Measurements from ENCODE around the gene SH3GL3.

SH3GL3 gene

DNA sequence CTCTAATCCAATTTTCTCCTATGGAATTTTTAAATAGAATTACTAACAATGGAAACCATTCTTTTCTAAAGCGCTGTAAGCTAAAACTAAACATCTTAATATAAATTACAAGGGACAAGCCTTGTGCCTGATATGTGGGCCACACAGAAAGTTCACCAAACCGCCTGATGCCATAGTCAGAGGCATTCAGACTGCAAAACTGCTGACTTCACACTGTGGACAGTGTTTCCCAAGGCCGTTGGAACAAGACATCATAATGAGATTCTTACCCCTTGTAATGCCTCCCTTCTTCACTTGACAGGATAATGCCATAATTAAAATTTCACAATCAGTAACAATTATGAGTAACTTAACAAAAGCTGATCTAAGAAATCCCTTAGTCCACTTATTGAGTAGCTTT lies 14.9 kb downstream of the SH3GL3 start:
- no peak overlapping the region for H3K4me3 ChIP-seq (ENCODE audit: low read length, poor library complexity, severe bottlenecking)
- H3K9me2 ChIP-seq (replicated peaks; ENCODE audit: low read depth, low read length): no peaks in the 10 kb centered on the region
- H3K4me1 ChIP-seq (ENCODE audit: insufficient read depth, low read length, poor library complexity, severe bottlenecking): no peaks in the 10 kb centered on the region
- H3K9ac ChIP-seq (ENCODE audit: low read depth, low read length, poor library complexity, severe bottlenecking): no peak overlapping the region
- TF ChIP-seq EZH2phosphoT487 (IDR thresholded peaks at IDR 0.05; ENCODE audit: borderline replicate concordance) (no peak), CTCF (conservative IDR thresholded peaks at IDR 0.05; ENCODE audit: low read length) (no peak)
- no peaks in the 10 kb centered on the region for H3K36me3 ChIP-seq (ENCODE audit: insufficient read depth, low read length)
- no peak overlapping the region for H2AFZ ChIP-seq (ENCODE audit: low read length)
- no peak overlapping the region for H3K4me2 ChIP-seq (ENCODE audit: low read depth, low read length, poor library complexity, severe bottlenecking)
- no peaks in the 10 kb centered on the region for H3K79me2 ChIP-seq (ENCODE audit: insufficient read depth, low read length)
- no peaks in the 10 kb centered on the region for H3K27me3 ChIP-seq (ENCODE audit: insufficient read depth, low read length, poor library complexity, severe bottlenecking)
- no peaks in the 10 kb centered on the region for H4K20me1 ChIP-seq (ENCODE audit: insufficient read depth, low read length, poor library complexity, severe bottlenecking)
- H3K9me3 ChIP-seq (ENCODE audit: insufficient read depth, low read depth, low read length): no peaks in the 10 kb centered on the region
- H3F3A ChIP-seq (ENCODE audit: low read depth): no peaks in the 10 kb centered on the region

DNA sequence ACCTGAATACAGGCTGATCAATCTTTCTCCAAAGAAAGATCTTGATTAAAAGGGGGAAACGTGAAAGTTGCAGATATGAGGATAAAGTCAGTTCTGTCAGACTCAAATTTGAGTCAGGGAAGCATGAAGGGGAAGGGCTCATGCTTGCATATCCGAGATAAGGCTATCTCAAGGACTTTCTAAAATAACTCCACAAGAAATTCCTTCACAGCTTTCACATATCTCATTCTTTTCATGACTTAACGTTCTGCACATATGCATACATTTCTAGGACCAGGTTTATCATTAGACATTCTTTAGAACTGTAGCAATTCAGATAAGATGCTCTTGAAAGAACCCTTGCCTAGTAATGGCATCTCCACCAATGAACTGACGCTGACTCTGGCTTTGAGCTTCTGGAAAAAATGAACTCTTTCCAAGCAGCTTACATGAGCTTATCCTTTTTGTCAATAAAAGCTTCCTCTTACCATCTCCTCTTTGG lies 15.9 kb downstream of the SH3GL3 start:
- H4K20me1 ChIP-seq (ENCODE audit: insufficient read depth, low read length, poor library complexity, severe bottlenecking): no peaks in the 10 kb centered on the region
- TF ChIP-seq EZH2phosphoT487 (IDR thresholded peaks at IDR 0.05; ENCODE audit: borderline replicate concordance): no peak
- no peak for TF ChIP-seq CTCF (conservative IDR thresholded peaks at IDR 0.05; ENCODE audit: low read length)
- H3F3A ChIP-seq (ENCODE audit: low read depth): no peaks in the 10 kb centered on the region
- H3K79me2 ChIP-seq (ENCODE audit: insufficient read depth, low read length): no peaks in the 10 kb centered on the region
- no peaks in the 10 kb centered on the region for H3K4me1 ChIP-seq (ENCODE audit: insufficient read depth, low read length, poor library complexity, severe bottlenecking)
- H3K27me3 ChIP-seq (ENCODE audit: insufficient read depth, low read length, poor library complexity, severe bottlenecking): no peaks in the 10 kb centered on the region
- no peaks in the 10 kb centered on the region for H3K36me3 ChIP-seq (ENCODE audit: insufficient read depth, low read length)
- H3K9ac ChIP-seq (ENCODE audit: low read depth, low read length, poor library complexity, severe bottlenecking): no peak overlapping the region
- H3K9me3 ChIP-seq (ENCODE audit: insufficient read depth, low read depth, low read length): no peaks in the 10 kb centered on the region
- no peak overlapping the region for H3K4me2 ChIP-seq (ENCODE audit: low read depth, low read length, poor library complexity, severe bottlenecking)
- no peaks in the 10 kb centered on the region for H3K9me2 ChIP-seq (replicated peaks; ENCODE audit: low read depth, low read length)
- H3K4me3 ChIP-seq (ENCODE audit: low read length, poor library complexity, severe bottlenecking): no peak overlapping the region
- H2AFZ ChIP-seq (ENCODE audit: low read length): no peak overlapping the region

DNA sequence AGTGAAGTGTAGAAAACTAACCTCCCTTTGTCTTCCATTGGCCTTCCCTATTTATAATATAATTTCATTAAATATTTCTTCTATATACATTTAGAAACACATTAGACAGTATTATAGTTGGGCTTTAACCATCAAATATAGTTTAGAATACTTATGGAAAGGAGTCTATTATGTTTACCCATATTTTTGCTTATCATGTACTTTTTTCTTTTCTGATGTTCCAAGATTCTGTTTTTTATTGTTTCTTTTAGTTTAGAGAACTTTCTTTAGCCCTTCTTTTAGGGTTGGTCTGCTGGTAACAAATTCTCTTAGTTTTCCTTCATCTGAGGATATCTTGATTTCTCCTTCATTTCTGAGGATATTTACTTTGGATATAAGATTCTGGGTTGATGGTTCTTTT lies 23.7 kb downstream of the SH3GL3 start:
- no peak for TF ChIP-seq EZH2phosphoT487 (IDR thresholded peaks at IDR 0.05; ENCODE audit: borderline replicate concordance)
- TF ChIP-seq CTCF (conservative IDR thresholded peaks at IDR 0.05; ENCODE audit: low read length): no peak
- Histone ChIP-seq H3K4me3 (ENCODE audit: low read length, poor library complexity, severe bottlenecking) (no peak overlapping the region), H2AFZ (ENCODE audit: low read length) (no peak overlapping the region), H3K9ac (ENCODE audit: low read depth, low read length, poor library complexity, severe bottlenecking) (no peak overlapping the region), H3F3A (ENCODE audit: low read depth) (no peaks in the 10 kb centered on the region), H3K4me1 (ENCODE audit: insufficient read depth, low read length, poor library complexity, severe bottlenecking) (no peaks in the 10 kb centered on the region), H3K79me2 (ENCODE audit: insufficient read depth, low read length) (no peaks in the 10 kb centered on the region), H3K36me3 (ENCODE audit: insufficient read depth, low read length) (no peaks in the 10 kb centered on the region), H3K27me3 (ENCODE audit: insufficient read depth, low read length, poor library complexity, severe bottlenecking) (no peaks in the 10 kb centered on the region), H3K9me3 (ENCODE audit: insufficient read depth, low read depth, low read length) (0 out of 2 replicates have a peak, but pooled peaks cover 2% of the 10 kb centered on the region), H4K20me1 (ENCODE audit: insufficient read depth, low read length, poor library complexity, severe bottlenecking) (no peaks in the 10 kb centered on the region), H3K9me2 (replicated peaks; ENCODE audit: low read depth, low read length) (no peaks in the 10 kb centered on the region), H3K4me2 (ENCODE audit: low read depth, low read length, poor library complexity, severe bottlenecking) (no peak overlapping the region)

Measured in Loucy (cell line).